D721Med (cell line): ENCODE measurements around the gene TMEM203.

Experiments used
- DNase-seq: peaks from one replicate; pipeline ENCODE4 v3.0.0; 2011; ENCODE audit warnings: low spot score; ENCODE audit not compliant: insufficient read length
- FAIRE-seq: peaks from 2 replicates; lab custom pipeline; 2011; peaks lifted over from hg19 to GRCh38; lab: Jason Lieb, UNC
- CTCF ChIP-seq: IDR thresholded peaks from 2 replicates; pipeline ENCODE4 v1.5.1; 2012; ENCODE audit warnings: mild to moderate bottlenecking, control low read depth; ENCODE audit not compliant: insufficient read depth; ENCODE audit errors: missing control alignments

TMEM203 gene

GRCh38 chr9:137198051-137198901 lies 7.2 kb downstream of the TMEM203 start:
- DNase-seq (no peak), FAIRE-seq (no peak)
- TF ChIP-seq CTCF = no peak

GRCh38 chr9:137195525-137196220 lies 9.8 kb downstream of the TMEM203 start:
- DNase-seq = no peak
- TF ChIP-seq CTCF = no peak
- FAIRE-seq = no peak

GRCh38 chr9:137194909-137195308 lies 10.5 kb downstream of the TMEM203 start:
- no peak for TF ChIP-seq CTCF
- DNase-seq (no peak), FAIRE-seq (no peak)

- DNase-seq (no peak), FAIRE-seq (no peak)
- TF ChIP-seq CTCF = no peak
These were observed 11.1 kb downstream of the TMEM203 start for GRCh38 chr9:137194388-137194787.

GRCh38 chr9:137193771-137194170 lies 11.7 kb downstream of the TMEM203 start:
- DNase-seq (no peak), FAIRE-seq (no peak)
- no peak for TF ChIP-seq CTCF

GRCh38 chr9:137192859-137193258 lies 12.6 kb downstream of the TMEM203 start:
- no peak for TF ChIP-seq CTCF
- DNase-seq (no peak), FAIRE-seq (no peak)

- DNase-seq (no peak), FAIRE-seq (no peak)
- no peak for TF ChIP-seq CTCF
These were observed 13.0 kb downstream of the TMEM203 start for GRCh38 chr9:137192448-137192780.
